Upper lobe of left lung (tissue), 6 donors: ENCODE results near the gene MINDY2. TPM values are rescaled to one million over a fixed set of nuclear protein-coding genes. Genes with fewer than 3 reads are reported as not detected.
"Not testable (repeated sequence)": the region's sequence is repeated elsewhere in the genome, so short reads cannot be mapped to it uniquely, and the experiment has no call there.

Experiments
- ATAC-seq, 2 donors: fragments of 200-7000 bp; cut with Tn5 transposase; one replicate each; pipeline ENCODE4 v1.9.1; 2022; ENCODE audit warnings: mild to moderate bottlenecking in 2 of 2, moderate library complexity in 2 of 2; ENCODE audit not compliant: low FRiP score in 2 of 2
- DNase-seq, 2 donors: peaks; one replicate each; pipeline ENCODE4 v3.0.0-alpha.2; 2019 to 2020
- H3K27ac ChIP-seq, 4 donors: fragments of 200-600 bp; sonication (generic); one replicate each; pipeline ENCODE4 v1.5.1; 2016 to 2019
- H3K27me3 ChIP-seq, 4 donors: fragments of 200-600 bp; sonication (generic); one replicate each; pipeline ENCODE4 v1.5.1; 2017 to 2019
- H3K36me3 ChIP-seq, 4 donors: fragments of 200-600 bp; sonication (generic); one replicate each; pipeline ENCODE4 v1.5.1; 2016 to 2019
- H3K4me1 ChIP-seq, 4 donors: fragments of 200-600 bp; sonication (generic); one replicate each; pipeline ENCODE4 v1.5.1; 2018 to 2019
- H3K4me3 ChIP-seq, 4 donors: fragments of 200-600 bp; sonication (generic); one replicate each; pipeline ENCODE4 v1.5.1; 2017 to 2019; ENCODE audit warnings: mild to moderate bottlenecking in 2 of 4, moderate library complexity in 1 of 4
- H3K9me3 ChIP-seq, 4 donors: fragments of 200-600 bp; sonication (generic); one replicate each; pipeline ENCODE4 v1.5.1; 2018 to 2019
- EP300 ChIP-seq, 4 donors: sonication (generic); formaldehyde crosslinking; IDR thresholded peaks; one replicate each; pipeline ENCODE4 v1.5.1; 2017; ENCODE audit warnings: antibody characterized with exemption in 4 of 4, control low read depth in 2 of 4
- POLR2A ChIP-seq, 4 donors: fragments of 450-650 bp; IDR thresholded peaks; one replicate each; pipeline ENCODE4 v1.5.1; 2016 to 2017; ENCODE audit warnings: antibody characterized with exemption in 4 of 4, mild to moderate bottlenecking in 2 of 4
- POLR2AphosphoS5 ChIP-seq, 2 donors: sonication (generic); formaldehyde crosslinking; IDR thresholded peaks; one replicate each; pipeline ENCODE4 v1.5.1; 2017; ENCODE audit warnings: antibody characterized with exemption in 2 of 2
- WGBS, 2 donors: methylation state at CpG; one replicate each; pipeline ENCODE4 v1.1.5; 2017 to 2018; 5-methylcytosine and 5-hydroxymethylcytosine counted together
- total RNA-seq, 6 donors: library from RNA; depleted of rRNA in 4 of 6; stranded (reverse); fragments of >200 nt in 4 of 6; gene quantifications; one replicate each; pipeline versions ENCODE4 v1.1.0 to v1.2.1, GENCODE V29; 2016 to 2021
- TF ChIP-seq, protein P1 (sequence below), 6 experiments: fragments of 450-650 bp in 4 of 6; fragments of 200-600 bp in 2 of 6; sonication (generic) in 2 of 6; IDR thresholded peaks; one replicate each; pipeline ENCODE4 v1.5.1; 2016 to 2019; ENCODE audit warnings: antibody characterized with exemption in 6 of 6
- donor health status: DM: no; HTN: no; CAD: no; lungs with moderate emphysema.
- donor health status: DM: no; HTN: yes; CAD: no; lungs with severe emphysema.

Gene MINDY2
- total RNA-seq, 6 donors from 2014 or later, result 20.5 to 38.5 (median 29.9) TPM

GRCh38 chr15:58840048-58840447, 68.9 kb downstream of the MINDY2 start:
- Histone ChIP-seq H3K36me3 (peaks cover 0 to 4% (median 0%) of the 10 kb centered on the region in 4 donors), H3K4me1 (no peaks in the 10 kb centered on the region), H3K27ac (no peak overlapping the region), H3K9me3 (no peaks in the 10 kb centered on the region), H3K27me3 (no peaks in the 10 kb centered on the region), H3K4me3 (no peak overlapping the region)
- WGBS, 2 donors, result 88 to 89% methylated on average over 8 of the region's 8 CpGs
- ATAC-seq, result no peak
- TF ChIP-seq POLR2A (IDR thresholded peaks at IDR 0.05) (no peak), POLR2AphosphoS5 (IDR thresholded peaks at IDR 0.05) (no peak), EP300 (IDR thresholded peaks at IDR 0.05) (no peak)
- TF ChIP-seq, protein P1, sequence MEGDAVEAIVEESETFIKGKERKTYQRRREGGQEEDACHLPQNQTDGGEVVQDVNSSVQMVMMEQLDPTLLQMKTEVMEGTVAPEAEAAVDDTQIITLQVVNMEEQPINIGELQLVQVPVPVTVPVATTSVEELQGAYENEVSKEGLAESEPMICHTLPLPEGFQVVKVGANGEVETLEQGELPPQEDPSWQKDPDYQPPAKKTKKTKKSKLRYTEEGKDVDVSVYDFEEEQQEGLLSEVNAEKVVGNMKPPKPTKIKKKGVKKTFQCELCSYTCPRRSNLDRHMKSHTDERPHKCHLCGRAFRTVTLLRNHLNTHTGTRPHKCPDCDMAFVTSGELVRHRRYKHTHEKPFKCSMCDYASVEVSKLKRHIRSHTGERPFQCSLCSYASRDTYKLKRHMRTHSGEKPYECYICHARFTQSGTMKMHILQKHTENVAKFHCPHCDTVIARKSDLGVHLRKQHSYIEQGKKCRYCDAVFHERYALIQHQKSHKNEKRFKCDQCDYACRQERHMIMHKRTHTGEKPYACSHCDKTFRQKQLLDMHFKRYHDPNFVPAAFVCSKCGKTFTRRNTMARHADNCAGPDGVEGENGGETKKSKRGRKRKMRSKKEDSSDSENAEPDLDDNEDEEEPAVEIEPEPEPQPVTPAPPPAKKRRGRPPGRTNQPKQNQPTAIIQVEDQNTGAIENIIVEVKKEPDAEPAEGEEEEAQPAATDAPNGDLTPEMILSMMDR (IDR thresholded peaks at IDR 0.05), result no peak
- no peak for DNase-seq

- no peak overlapping the region for H3K4me3 ChIP-seq
- H3K27ac ChIP-seq, result no peak overlapping the region
- 97% methylated on average over 4 of the region's 4 CpGs for whole genome bisulfite sequencing, 2 donors
- no peak for TF ChIP-seq EP300 (IDR thresholded peaks at IDR 0.05)
- TF ChIP-seq POLR2AphosphoS5 (IDR thresholded peaks at IDR 0.05), result no peak
- TF ChIP-seq, protein P1 (IDR thresholded peaks at IDR 0.05), result no peak
- TF ChIP-seq POLR2A (IDR thresholded peaks at IDR 0.05), result no peak
- no peaks in the 10 kb centered on the region for H3K9me3 ChIP-seq
- H3K4me1 ChIP-seq, result no peaks in the 10 kb centered on the region
- DNase-seq, result no peak
- no peak for ATAC-seq
- H3K36me3 ChIP-seq, result peaks cover 0 to 18% (median 1%) of the 10 kb centered on the region in 4 donors
- H3K27me3 ChIP-seq, result no peaks in the 10 kb centered on the region
These were observed 71.8 kb downstream of the MINDY2 start for GRCh38 chr15:58842713-58843396.

DNA sequence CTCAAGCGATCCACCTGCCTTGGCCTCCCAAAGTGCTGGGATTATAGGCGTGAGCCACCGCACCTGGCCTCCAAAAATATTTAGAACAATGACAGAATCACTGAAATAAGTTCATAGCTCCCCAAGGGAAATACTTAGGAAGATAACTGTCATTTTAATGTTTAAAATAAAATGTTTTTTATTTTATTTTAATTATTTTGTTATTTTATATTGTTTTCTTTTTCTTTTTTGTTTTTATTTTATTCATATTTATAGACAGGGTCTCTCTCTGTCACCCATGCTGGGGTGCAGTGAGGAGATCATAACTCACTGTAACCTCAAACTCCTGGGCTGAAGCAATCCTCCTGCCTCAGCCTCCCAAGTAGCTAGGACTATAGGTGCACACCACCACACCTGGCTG, 80.1 kb downstream of the MINDY2 start:
- 99 to 100% methylated on average over 3 of the region's 3 CpGs for WGBS, 2 donors
- H3K36me3 ChIP-seq, result peaks cover 2 to 40% (median 12%) of the 10 kb centered on the region in 4 donors
- not testable (repeated sequence) for H3K4me1 ChIP-seq, ATAC-seq, H3K9me3 ChIP-seq, H3K27me3 ChIP-seq, DNase-seq, H3K27ac ChIP-seq, H3K4me3 ChIP-seq

DNA sequence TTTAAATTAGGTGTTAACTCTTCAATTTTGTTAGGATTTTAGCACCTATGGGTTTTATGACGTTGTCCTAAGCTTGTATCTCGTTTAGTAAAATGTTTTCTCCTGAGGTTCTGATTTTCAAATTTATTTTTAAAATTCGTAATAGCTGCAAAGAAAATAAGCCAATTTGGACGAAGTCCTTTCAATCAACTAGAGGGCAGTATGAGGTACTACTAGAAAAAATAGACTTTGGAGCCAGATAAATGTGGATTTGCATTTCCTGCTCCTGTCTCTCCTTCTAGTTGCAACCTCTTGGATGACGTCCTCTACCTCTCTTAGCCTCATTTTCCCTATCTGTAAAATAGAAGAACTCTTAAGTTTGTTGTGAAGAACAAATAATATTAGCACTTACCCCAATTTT, 81.2 kb downstream of the MINDY2 start:
- ATAC-seq (no peak), DNase-seq (no peak)
- TF ChIP-seq EP300 (IDR thresholded peaks at IDR 0.05) (no peak), POLR2A (IDR thresholded peaks at IDR 0.05) (no peak), POLR2AphosphoS5 (IDR thresholded peaks at IDR 0.05) (no peak)
- TF ChIP-seq, protein P1 (IDR thresholded peaks at IDR 0.05), result no peak
- 79 to 86% methylated on average over 5 of the region's 5 CpGs for WGBS, 2 donors
- H3K36me3 ChIP-seq, result peaks cover 2 to 38% (median 12%) of the 10 kb centered on the region in 4 donors
- no peak overlapping the region for H3K4me3 ChIP-seq
- no peaks in the 10 kb centered on the region for H3K9me3 ChIP-seq
- H3K27me3 ChIP-seq, result no peaks in the 10 kb centered on the region
- no peak overlapping the region for H3K27ac ChIP-seq
- no peaks in the 10 kb centered on the region for H3K4me1 ChIP-seq

GRCh38 chr15:58854593-58854992, 83.5 kb downstream of the MINDY2 start:
- no peak for DNase-seq
- 73 to 80% methylated on average over 4 of the region's 4 CpGs for WGBS, 2 donors
- ATAC-seq, result no peak
- Histone ChIP-seq H3K4me1 (no peaks in the 10 kb centered on the region), H3K9me3 (no peaks in the 10 kb centered on the region), H3K4me3 (no peak overlapping the region), H3K36me3 (peaks cover 0 to 19% (median 4%) of the 10 kb centered on the region in 4 donors), H3K27ac (no peak overlapping the region), H3K27me3 (no peaks in the 10 kb centered on the region)
- TF ChIP-seq POLR2AphosphoS5 (IDR thresholded peaks at IDR 0.05) (no peak), POLR2A (IDR thresholded peaks at IDR 0.05) (no peak), EP300 (IDR thresholded peaks at IDR 0.05) (no peak)
- TF ChIP-seq, protein P1 (IDR thresholded peaks at IDR 0.05), result no peak
